ENCODE data around the gene TEDC2.

Gene TEDC2

GRCh38 chr16:2465653-2466415, 5.9 kb downstream of the TEDC2 start:
- no peak for DNase-seq

- DNase-seq = no peak
Observed at GRCh38 chr16:2466667-2467527, 7.0 kb downstream of the TEDC2 start.

- DNase-seq = peak; percentile 64
Observed at GRCh38 chr16:2467528-2468232, 7.8 kb downstream of the TEDC2 start.

- peak; percentile 75 for DNase-seq
Observed at GRCh38 chr16:2468233-2468724, 8.4 kb downstream of the TEDC2 start.

- peak; percentile 49 for DNase-seq
Observed at GRCh38 chr16:2468725-2469398, 9.0 kb downstream of the TEDC2 start.

- DNase-seq = no peak
Observed at GRCh38 chr16:2469399-2470233, 9.7 kb downstream of the TEDC2 start.

GRCh38 chr16:2470234-2470601, 10.3 kb downstream of the TEDC2 start:
- no peak for DNase-seq

- peak; percentile 55 for DNase-seq
Observed at GRCh38 chr16:2470603-2471015, 10.7 kb downstream of the TEDC2 start.

GRCh38 chr16:2471016-2471652, 11.2 kb downstream of the TEDC2 start, which contains the start of gene NTN3:
TSS of gene NTN3 (plus strand) at chr16:2471297. CDS start at chr16:2471702, 405 bp downstream.
- peak; percentile 80 for DNase-seq

GRCh38 chr16:2471653-2472487, 12.0 kb downstream of the TEDC2 start:
- DNase-seq = no peak

GRCh38 chr16:2472488-2472864, 12.6 kb downstream of the TEDC2 start:
- no peak for DNase-seq

- DNase-seq = no peak
Observed at GRCh38 chr16:2472885-2473445, 13.1 kb downstream of the TEDC2 start.

GRCh38 chr16:2473446-2473926, 13.6 kb downstream of the TEDC2 start:
- no peak for DNase-seq

- peak; percentile 81 for DNase-seq
Observed at GRCh38 chr16:2473999-2474876, 14.3 kb downstream of the TEDC2 start.

- DNase-seq = peak; percentile 42
Observed at GRCh38 chr16:2474877-2475412, 15.0 kb downstream of the TEDC2 start, which contains the start of gene TBC1D24. TSS of gene TBC1D24 (plus strand) at chr16:2475127. CDS start at chr16:2496149, 21,022 bp downstream.

GRCh38 chr16:2475413-2476344, 15.8 kb downstream of the TEDC2 start:
- peak; percentile 55 for DNase-seq

Measured in right kidney (tissue), 1 donor.